ENCODE measurements around the gene TIGAR.

The TIGAR gene

GRCh38 chr12:4388662-4389061 is 67.6 kb downstream of the TIGAR start:
- no peak for TF ChIP-seq CTCF (IDR thresholded peaks at IDR 0.05; ENCODE audit: low read length, missing control alignments)
- DNase-seq (ENCODE audit: low read depth) = no peak
- H3K4me3 ChIP-seq (replicated peaks; ENCODE audit: low read depth, low read length) = no peak overlapping the region

- no peak for DNase-seq (ENCODE audit: low read depth)
- TF ChIP-seq CTCF (IDR thresholded peaks at IDR 0.05; ENCODE audit: low read length, missing control alignments) = no peak
- no peak overlapping the region for H3K4me3 ChIP-seq (replicated peaks; ENCODE audit: low read depth, low read length)
These were observed 71.3 kb downstream of the TIGAR start for GRCh38 chr12:4392223-4392742.

- TF ChIP-seq CTCF (IDR thresholded peaks at IDR 0.05; ENCODE audit: low read length, missing control alignments) = no peak
- no peak for DNase-seq (ENCODE audit: low read depth)
- H3K4me3 ChIP-seq (replicated peaks; ENCODE audit: low read depth, low read length) = no peak overlapping the region
These were observed 72.2 kb downstream of the TIGAR start for GRCh38 chr12:4393211-4393610.

- no peak for TF ChIP-seq CTCF (IDR thresholded peaks at IDR 0.05; ENCODE audit: low read length, missing control alignments)
These were observed 74.8 kb downstream of the TIGAR start for GRCh38 chr12:4395818-4396217.

GRCh38 chr12:4401117-4401516 is 80.1 kb downstream of the TIGAR start:
- no peak for DNase-seq (ENCODE audit: low read depth)
- no peak overlapping the region for H3K4me3 ChIP-seq (replicated peaks; ENCODE audit: low read depth, low read length)
- TF ChIP-seq CTCF (IDR thresholded peaks at IDR 0.05; ENCODE audit: low read length, missing control alignments) = no peak

More at GRCh38 chr12:4395818-4396217, 74.8 kb downstream of the TIGAR start:
- H3K4me3 ChIP-seq (replicated peaks; ENCODE audit: low read depth, low read length) = no peak overlapping the region
- no peak for DNase-seq (ENCODE audit: low read depth)

GRCh38 chr12:4402996-4403395 is 82.0 kb downstream of the TIGAR start:
- no peak overlapping the region for H3K4me3 ChIP-seq (replicated peaks; ENCODE audit: low read depth, low read length)
- TF ChIP-seq CTCF (IDR thresholded peaks at IDR 0.05; ENCODE audit: low read length, missing control alignments) = no peak
- no peak for DNase-seq (ENCODE audit: low read depth)
